Measurements from ENCODE around the gene AKTIP.
A peak's percentile ranks its signal among the peaks of the same experiment; 100 is the strongest.
"Not testable (repeated sequence)": the region's sequence is repeated elsewhere in the genome, so short reads cannot be mapped to it uniquely, and the experiment has no call there.

The AKTIP gene

DNA sequence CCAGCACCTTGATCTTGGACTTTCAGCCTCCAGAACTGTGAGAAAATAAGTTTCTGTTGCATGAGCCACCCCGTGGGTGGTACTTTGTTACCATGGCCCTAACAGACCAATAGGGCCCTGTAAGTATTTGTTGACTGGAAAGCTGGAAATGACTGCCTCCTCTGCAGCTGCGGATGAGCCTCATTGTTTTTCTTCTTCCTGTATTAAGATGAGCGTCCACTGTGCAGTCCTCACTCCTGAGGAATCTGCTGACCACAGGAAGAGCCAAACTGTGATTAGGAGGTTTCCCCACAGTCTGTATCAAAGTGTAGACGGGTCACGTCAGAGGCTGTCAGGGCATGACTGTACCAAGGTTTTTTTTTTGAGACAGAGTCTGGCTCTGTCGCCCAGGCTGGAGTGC, 12.2 kb upstream of the AKTIP start:
- DNase-seq (ENCODE audit: low spot score) = no peak

DNA sequence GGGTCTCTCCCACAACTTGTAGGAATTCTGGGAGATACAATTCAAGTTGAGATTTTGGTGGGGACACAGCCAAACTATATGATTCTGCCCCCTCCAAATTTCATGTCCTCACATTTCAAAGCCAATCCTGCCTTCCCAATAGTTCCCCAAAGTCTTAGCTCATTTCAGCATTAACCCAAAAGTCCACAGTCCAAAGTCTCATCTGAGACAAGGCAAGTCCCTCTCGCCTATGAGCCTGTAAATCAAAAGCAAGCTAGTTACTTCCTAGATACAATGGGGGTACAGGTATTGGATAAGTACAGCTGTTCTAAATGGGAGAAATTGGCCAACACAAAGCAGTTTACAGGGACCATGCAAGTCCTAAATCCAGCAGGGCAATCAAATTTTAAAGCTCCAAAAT, 9.8 kb upstream of the AKTIP start:
- DNase-seq (ENCODE audit: low spot score) = not testable (repeated sequence)

DNA sequence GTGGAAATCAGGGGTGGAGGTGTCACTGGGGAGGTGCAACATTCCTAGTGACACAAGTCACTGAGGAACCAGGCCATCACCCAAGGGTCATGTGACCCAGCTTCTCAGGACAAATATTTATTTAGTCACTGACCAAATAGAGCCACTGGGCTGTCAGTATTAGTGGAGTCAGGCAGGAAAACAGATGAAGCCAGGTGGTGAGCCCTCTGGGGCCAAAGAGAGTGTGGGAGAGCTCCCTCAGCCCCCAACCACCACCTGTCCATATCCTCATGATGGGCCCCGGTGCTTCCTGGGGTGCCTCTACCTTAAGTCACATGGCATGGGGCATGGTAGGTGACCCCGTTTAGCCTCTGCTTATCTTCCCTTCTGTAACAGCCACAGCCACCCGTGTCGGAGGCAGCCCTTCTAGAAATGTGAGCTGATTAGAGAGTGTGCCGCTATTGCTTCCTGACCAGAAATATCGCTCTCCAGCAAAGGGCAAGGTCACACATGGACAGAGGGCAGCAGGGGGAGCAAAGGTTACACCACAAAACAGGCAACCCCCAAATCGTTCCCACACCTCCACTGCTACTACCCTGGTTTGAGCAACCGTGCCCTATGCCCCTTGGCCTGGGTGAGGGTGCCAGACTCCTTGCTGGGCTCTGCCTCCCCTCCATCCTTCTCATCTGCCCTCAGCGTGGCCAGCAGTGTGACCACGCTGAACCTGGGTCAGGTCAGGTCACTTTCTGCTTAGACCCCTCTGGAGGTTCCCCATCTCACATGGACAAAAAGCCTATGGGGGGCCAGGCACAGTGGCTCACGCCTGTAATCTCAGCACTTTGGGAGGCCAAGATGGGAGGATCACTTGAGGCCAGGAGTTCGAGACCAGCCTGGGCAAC, 8.6 kb upstream of the AKTIP start:
- no peak for DNase-seq (ENCODE audit: low spot score)

DNA sequence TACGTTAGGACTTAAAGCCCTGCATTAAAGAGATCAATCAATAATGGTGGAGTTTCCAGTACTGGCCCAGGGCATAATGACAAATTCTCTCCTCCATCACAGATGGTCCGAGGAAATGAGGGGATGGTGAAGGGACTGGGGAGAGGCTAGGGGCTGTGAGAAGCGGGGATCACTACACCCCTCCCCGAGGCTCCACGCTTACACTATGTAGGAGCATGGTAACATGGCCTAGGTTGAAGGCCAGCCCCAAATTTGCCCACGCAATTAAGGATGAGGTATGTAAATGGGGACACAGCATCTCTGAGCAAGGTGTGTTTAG, 8.0 kb upstream of the AKTIP start:
- DNase-seq (ENCODE audit: low spot score) = no peak

DNA sequence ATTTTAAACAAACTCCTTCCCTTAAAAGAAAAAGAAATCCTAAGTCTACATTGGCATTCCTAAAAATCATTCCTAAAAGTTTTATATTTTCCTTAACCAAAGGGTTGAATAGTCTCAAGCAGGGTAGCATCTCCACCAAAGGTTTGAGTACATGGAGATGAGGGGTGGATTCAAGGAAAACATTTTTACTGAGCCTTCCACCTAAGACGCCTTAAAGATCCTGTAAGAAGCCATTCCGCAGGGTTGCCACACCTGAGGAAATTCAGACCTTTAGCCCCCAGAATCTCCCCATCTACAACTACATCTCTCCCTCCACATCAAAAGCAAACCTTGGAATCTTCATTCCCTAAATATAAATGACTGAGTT, 7.7 kb upstream of the AKTIP start:
- no peak for DNase-seq (ENCODE audit: low spot score)

DNA sequence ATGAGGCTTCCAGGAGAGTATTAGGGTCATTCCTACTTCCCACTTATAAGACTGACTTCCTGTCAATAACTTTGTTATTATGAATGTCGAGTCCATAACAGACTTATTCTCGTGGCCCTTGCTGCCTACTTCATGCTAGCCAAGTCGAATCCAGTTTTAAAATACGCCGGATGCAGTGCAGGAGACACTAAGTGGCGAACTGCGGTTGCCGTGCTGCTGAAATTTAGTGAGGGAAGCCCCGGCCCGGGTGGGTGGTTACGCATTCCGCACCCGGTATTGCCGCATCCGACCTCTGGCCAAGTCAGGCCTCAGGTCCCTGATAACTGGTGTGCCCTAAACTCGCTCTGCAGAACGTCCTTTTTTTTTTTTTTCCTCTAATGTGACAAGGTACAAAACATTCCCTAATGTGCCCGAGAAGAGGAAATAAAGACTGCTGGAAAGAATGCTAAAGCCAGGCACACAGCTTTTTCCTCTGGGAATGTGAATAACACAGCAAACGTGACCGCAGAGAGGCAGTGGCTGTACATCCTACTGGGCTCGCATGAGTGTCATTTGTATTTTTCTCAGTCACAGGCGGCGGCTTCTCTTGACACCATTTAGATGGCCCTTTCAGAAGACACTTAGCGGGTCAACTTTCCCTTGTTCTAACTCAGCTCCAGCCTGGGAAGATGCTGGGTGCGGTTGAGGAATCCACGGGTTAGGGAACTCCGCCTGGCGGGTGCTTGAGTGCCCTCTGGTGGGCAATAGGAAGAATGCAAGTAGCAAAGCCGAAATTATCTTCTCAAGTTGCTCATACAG, 7.1 kb upstream of the AKTIP start:
- DNase-seq (ENCODE audit: low spot score) = peak; percentile 65

DNA sequence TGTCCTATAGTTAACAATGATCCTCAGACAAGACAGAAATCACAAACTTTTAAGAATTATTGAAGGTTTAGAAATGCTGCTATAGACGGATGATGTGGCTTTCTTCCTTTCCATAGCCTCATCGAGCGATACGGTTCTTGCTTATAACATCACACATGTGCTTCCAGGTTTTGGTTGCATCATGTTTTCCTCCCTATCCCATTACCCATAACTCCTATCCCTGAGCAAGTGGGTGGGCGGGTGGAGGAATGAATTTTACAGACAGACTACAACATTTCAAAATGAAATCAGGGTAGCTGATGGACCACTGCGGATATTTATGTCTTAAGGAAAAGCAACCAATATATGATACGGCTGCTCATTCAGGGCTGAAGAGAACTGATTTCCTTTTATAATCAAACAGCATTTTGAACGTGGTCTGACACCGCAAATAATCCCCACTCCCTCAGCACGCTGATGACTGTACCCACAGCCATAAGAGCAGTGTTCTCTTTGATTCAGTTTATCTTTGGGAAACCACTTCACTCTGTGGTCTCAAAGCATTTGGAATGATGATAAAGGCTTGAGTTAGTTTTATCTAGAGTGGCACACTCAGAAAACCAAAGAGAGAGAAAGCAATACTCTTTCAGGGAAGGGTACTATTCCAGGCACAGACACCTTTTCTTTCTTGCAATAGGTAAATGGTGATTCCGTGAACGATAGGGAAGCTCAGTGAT, 4.6 kb upstream of the AKTIP start:
- DNase-seq (ENCODE audit: low spot score) = no peak

DNA sequence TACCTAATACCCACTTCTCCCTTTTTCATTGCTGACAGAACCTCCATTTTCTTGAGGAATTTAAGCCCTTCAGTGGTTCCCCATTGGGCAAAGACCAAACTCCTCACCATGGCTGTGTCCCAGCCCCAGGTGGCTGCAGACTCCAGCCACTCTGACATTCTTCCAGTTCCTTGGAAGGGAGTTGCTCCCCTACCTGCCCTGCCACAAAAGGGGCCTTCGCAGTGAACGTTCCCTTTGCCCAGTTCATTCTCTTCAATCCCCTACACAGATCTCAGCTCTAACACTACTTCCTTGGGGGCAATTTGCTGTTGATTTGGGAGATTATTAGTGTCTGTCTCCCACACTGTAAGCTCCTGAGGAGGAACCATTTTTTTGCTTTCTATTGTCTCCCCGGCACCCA, 3.2 kb upstream of the AKTIP start:
- no peak for DNase-seq (ENCODE audit: low spot score)

DNA sequence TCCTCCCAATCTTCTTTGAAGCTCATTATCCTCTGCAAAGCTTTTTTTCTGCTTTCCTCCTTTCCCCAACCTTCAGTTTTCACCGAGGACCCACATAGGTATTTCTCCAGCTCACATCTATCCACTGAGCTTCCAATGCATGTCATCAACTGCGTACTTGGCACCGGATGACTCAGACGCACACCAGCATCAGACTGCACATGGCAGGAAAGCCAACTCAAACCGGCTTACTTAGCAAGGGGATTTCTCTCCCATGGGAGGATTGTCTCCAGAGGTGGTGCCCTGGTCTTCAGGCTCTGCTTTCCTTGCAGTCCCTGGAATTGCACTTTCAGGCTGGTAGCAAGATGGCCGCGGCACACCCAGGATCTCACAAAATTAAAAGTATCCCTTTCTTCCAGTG, 1.7 kb upstream of the AKTIP start:
- DNase-seq (ENCODE audit: low spot score) = no peak

DNA sequence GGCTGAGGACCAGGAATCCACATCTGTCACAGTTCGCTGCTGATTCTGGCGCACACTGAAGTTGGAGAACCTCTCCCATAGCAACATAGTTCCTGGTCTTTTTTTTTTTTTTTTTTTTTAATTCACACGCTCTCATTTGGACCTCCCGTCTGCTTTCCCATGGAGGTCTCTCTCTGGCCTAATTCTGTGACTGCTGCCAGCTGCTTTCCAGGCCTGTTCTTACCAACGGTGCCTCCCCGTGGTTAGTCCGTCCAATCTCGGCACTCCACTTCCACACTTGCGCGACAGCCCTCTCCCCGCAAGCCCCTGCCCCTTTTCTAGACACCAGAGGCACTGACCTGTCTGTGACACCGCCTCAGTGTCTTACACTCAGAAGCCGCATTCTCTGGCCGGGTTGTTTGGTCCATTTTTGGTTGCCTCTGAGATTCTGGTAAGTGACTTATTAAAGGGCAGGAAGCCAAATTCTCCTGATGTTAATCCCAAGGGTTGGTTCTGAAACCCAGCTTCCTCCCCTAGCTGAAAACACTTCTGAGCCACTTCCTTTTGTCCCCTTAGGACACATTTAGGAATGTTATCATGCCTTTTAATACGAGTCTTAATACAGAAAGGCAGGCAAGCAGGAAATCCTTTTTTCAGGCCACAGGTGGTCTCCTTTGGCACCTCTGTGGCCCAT, 1.1 kb upstream of the AKTIP start:
- DNase-seq (ENCODE audit: low spot score) = peak; percentile 36

DNA sequence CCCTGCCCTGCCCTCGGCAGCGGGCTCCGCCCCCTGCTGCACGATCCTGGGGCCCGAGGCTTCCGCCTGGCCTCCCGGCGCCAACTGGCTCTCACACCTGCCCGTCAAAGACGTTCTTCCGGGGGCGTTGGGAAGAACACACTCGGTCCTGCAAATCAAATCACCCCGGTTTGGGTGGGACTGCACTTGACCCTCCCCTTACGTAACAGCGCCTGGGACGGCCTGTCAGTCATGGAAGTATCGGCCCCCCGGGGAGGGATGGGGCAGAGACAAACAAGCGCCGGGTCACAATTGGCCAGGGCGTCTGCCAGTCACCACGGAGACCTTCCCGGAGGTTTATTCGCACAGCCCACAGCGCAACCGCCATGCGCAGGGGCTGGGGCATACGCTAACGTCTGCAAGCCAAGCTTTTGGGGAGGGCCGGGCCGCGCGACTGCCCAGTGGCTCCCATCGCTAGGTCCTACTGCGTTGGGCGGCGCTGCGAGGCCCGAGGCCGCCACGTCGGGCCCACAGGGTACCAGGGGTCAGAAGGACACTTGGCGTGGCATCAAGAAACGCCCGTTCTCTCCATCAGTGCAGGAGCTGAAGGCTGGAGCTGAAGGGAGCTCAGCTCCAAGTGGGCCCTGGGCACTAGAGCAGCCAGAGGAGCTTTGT, 388 bp upstream of the AKTIP start:
- peak; percentile 100 for DNase-seq (ENCODE audit: low spot score)

DNA sequence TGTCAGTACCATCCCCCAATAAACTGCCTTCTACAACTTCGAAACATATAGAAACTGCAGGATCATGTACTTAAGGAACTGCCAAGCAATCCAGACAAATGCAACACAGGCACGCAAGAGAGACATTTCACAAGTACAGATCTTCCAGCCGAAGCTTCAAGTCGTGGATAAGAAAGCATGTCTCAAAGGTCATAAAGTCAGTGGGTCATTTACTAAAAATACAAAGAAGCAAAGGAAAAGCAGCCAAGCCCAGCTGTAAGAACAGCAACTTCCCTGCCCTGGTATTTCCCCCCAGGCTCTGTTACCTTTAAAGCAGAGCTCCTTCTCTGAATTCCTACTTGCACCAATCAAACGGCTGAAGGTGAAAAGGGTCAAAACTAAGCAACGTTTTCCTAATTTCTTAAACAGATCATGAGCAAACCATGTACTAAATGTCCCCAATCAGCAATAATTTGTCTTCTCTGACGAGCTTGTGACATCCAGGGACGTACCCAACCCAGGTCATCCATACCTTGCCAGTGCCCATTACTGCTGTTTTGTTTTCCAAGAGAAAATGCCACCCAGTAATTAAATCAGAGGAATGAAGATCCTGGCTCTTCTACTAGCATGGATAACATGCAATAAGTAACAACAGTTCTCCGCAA, 1.7 kb downstream of the AKTIP start:
- DNase-seq (ENCODE audit: low spot score) = no peak

DNA sequence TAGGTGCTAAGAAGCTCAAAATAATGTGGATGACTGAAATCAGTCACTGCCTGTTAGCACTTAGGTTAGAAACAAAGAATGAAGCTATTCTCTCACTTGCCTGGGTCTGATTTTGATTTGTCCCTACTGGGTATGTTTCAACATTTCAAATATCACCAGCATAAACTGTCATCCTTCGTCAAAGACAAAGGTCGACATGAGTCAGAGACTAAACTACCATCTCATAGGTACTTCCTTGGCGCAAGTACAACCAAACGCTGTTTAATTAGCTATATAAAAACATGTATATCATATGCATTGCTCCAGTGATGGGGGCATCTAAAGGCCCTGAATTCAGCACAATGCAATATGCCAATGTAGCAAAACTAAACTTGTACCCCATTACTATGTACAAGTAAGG, 4.0 kb downstream of the AKTIP start:
- no peak for DNase-seq (ENCODE audit: low spot score)

DNA sequence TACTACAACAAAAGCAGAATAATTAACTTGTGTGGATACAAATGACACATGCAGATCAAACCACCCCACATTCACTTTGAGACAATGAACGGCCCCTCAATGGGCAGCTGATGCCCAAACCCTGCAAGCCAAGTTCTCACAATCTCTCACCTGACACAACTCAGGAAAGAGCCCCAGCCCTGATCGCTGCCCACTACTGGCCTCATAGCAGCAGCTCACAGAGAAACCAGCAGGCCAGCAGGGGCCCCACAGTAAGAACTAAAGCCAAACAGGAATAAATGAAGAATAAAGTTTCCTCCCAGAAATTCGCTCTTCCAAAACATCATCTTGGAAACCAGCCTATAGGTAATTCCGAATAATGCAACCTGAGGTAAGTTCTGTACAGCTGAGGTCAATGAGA, 7.7 kb downstream of the AKTIP start:
- no peak for DNase-seq (ENCODE audit: low spot score)

DNA sequence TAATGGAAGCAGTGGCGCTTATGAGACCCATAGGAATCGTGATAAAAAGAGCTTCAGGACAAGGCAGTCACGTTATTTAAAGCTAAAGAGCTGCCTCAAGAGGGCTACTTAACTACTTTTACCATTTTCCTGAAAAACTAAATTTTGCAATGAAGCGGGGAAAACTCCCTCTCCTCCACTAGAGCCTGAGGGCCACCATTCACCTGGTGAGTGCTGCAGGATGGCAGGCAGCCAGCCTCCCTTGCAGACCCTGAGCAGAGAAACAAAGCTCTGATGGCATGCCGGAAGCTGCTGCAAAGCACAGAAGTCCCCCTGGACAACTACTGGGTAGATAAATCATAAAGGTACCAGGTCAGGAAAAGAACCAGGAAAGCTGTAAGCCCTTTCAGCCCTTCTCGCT, 8.4 kb downstream of the AKTIP start:
- DNase-seq (ENCODE audit: low spot score) = no peak

DNA sequence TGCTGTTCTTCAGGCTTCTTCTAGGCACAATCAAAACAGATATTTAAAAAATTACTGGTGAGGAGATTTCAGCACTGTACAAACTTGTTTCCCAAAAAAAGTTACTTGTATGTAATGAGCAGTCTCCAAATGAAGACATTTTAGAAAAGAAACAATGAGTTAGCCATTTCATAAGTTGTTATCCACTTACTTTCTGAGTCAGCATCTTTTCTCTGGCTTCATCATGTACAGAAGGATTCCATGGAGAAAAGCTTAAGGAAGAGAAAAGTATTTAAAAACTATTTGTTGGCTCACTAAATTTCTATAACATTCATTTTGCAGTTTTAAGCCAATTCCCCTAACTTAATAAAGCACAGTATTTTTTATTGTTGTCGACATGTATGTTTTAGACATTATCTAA, 10.5 kb downstream of the AKTIP start:
- no peak for DNase-seq (ENCODE audit: low spot score)

DNA sequence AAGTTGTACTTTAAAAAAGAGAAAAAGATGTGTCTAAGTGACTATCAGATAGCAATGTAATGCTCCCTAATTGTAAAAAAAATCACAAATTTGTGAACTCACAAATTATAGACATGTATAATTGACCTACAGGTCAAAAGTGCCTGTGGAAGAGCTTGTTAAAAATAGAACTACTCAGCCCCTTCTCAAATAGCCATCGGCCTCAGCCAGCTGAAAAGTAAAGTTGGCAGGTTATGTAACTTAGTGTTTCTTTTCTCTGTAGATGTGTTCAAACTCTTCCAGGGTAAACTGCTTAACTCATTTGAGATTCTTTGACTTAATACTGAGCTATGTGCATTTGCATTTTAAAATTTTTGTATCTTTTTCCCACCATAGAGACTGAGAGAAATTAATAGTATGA, 13.3 kb downstream of the AKTIP start:
- DNase-seq (ENCODE audit: low spot score) = no peak

DNA sequence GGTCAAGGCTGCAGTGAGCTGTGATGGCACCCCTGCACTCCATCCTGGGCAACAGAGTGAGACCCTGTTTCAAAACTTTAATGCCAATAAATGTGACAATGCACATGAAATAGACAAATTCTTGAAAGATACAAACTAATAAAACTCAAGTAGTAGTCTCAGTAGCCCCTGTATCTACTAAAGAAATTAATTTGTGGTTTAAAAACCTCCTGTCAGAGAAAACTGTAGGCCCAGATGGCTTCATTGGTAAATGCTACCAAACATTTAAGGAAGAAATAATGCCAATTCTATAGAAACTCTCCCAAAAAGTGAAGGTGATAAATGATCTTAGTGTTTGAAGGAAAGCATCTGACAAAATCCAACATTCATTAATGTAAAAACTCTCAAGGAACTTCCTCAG, 16.8 kb downstream of the AKTIP start:
- DNase-seq (ENCODE audit: low spot score) = no peak

DNA sequence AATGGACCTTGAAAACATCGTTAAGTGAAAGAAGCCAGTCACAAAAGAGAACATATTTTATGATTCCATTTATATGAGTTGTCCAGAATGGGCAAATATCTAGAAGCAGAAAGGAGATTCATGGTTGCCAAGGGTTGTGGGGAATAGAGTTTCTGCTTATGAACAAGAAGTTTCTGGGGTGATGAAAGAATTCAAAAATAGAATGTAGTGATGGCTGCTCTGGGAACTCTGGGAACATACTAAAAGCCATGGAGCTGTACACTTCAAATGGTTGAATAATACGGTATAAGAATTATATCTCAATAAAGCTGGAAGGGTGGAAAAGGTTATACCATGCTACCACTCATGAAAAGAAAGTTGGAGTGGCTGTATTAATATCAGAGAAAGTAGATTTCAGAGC, 18.5 kb downstream of the AKTIP start:
- DNase-seq (ENCODE audit: low spot score) = no peak

DNA sequence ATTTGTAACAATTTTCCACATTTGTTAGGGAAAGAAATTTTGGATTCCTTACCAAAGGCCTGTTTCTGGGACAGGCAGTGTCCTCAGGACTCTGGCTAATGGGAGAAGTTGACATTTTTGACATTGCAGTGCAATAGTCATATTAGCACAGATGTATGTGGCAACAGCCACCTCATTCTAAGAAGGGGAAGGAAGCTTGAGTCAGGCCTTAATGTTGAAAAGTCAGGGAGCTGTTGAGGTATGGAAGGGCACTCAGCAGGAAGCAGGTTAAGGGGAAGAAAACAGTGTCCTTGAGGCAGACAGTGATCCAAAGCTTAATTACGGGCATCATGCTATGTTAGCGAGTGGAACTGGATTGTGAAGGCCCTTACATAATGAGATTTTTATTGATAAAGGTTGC, 20.9 kb downstream of the AKTIP start:
- no peak for DNase-seq (ENCODE audit: low spot score)

DNA sequence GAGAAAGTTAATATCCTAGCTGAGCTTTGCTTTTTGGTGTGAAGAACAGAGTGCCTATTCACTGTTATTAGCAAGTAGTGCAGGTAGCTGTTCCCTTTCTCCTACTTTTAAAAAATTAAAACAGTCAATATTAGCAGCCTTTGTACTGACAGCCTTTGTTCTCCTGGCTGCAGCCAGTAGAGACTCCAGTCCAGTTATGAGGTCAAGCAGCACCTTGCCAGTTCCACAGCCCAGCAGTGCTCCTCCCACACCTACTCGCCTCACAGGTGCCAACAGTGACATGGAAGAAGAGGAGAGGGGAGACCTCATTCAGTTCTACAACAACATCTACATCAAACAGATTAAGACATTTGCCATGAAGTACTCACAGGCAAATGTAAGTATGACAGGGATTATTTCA, 22.6 kb downstream of the AKTIP start:
- no peak for DNase-seq (ENCODE audit: low spot score)

DNA sequence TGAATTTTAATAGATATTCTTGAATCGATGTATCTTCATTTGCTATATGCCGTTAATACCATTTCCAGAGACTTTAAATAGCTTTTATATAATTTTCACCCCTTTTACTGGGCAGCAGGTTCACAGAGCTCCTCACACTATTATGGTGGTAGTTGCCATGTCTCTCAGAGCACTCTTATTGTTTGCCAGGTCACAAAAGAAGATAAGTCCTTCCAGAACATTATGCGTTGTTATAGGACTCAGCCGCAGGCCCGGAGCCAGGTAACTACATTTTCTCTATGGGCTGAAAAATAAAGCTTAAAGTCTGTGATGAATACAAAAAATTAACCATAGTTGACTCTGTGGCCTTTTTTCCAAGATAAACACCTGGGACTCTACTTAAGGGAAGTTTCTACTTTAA, 24.0 kb downstream of the AKTIP start:
- DNase-seq (ENCODE audit: low spot score) = no peak

Measured in NAMALWA (cell line).